Esophagus squamous epithelium (tissue), 5 donors: Measurements from ENCODE around the gene BFSP1. TPM values are rescaled to one million over a fixed set of nuclear protein-coding genes. Genes with fewer than 3 reads are reported as not detected.

Experiments used
- DNase-seq: peaks from one replicate; lab custom pipeline; 2025; lab: John Stamatoyannopoulos, UW
- H3K27ac ChIP-seq, 4 donors: fragments of 200-600 bp; sonication (generic); one replicate each; pipeline ENCODE4 v1.5.1; 2016 to 2019; ENCODE audit warnings: mild to moderate bottlenecking in 1 of 4
- H3K27me3 ChIP-seq, 4 donors: fragments of 200-600 bp; sonication (generic); 1 replicate in 3 of 4; 2 replicates in 1 of 4; pipeline versions ENCODE4 v1.5.1 to v1.6.0; 2017 to 2021; ENCODE audit warnings: antibody characterized with exemption in 1 of 4
- H3K36me3 ChIP-seq, 3 donors: fragments of 200-600 bp; sonication (generic); one replicate each; pipeline ENCODE4 v1.5.1; 2016 to 2019
- H3K4me1 ChIP-seq, 3 donors: fragments of 200-600 bp; sonication (generic); one replicate each; pipeline ENCODE4 v1.5.1; 2017 to 2019
- H3K4me3 ChIP-seq, 4 donors: fragments of 200-600 bp; sonication (generic); 1 replicate in 3 of 4; 2 replicates in 1 of 4; pipeline ENCODE4 v1.5.1; 2016 to 2019; ENCODE audit warnings: mild to moderate bottlenecking in 2 of 4, moderate library complexity in 1 of 4
- H3K9me3 ChIP-seq, 3 donors: fragments of 200-600 bp; sonication (generic); one replicate each; pipeline ENCODE4 v1.5.1; 2016 to 2019
- CTCF ChIP-seq, 6 experiments: fragments of 450-650 bp in 4 of 6; fragments of 200-600 bp in 2 of 6; sonication (generic) in 2 of 6; IDR thresholded peaks; one replicate each; pipeline ENCODE4 v1.5.1; 2016 to 2019; ENCODE audit warnings: antibody characterized with exemption in 6 of 6, mild to moderate bottlenecking in 4 of 6, moderate library complexity in 4 of 6
- POLR2A ChIP-seq, 4 donors: fragments of 450-650 bp; IDR thresholded peaks; one replicate each; pipeline ENCODE4 v1.6.1; 2017; ENCODE audit warnings: antibody characterized with exemption in 4 of 4, mild to moderate bottlenecking in 4 of 4, moderate library complexity in 3 of 4
- WGBS, 2 donors: methylation state at CpG; one replicate each; pipeline ENCODE4 v1.1.5; 2018; 5-methylcytosine and 5-hydroxymethylcytosine counted together
- intact Hi-C: fragments of 100-400 bp; cut with DNase I; formaldehyde crosslinking; loops from one replicate; pipeline ENCODE4 v1.15.0; 2022
- total RNA-seq, 4 donors: library from RNA; depleted of rRNA; stranded (reverse); fragments of >200 nt; gene quantifications; one replicate each; pipeline ENCODE4 v1.1.0, GENCODE V29; 2016
- donor health status: DM: yes; HTN: yes; CAD: no.

The BFSP1 gene
- total RNA-seq, 4 donors from 2014 or later, result 0.56 to 1.3 (median 1.00) TPM

- H3K27ac ChIP-seq, result peak overlapping the region in 2 of 4 donors; percentile 1 to 59
- intact Hi-C loops, result no loop called here
- H3K9me3 ChIP-seq, result no peaks in the 10 kb centered on the region
- no peak overlapping the region for H3K4me3 ChIP-seq
- peaks cover 0 to 21% (median 0%) of the 10 kb centered on the region in 3 donors for H3K4me1 ChIP-seq
- no peak for TF ChIP-seq CTCF (IDR thresholded peaks at IDR 0.05)
- TF ChIP-seq POLR2A (IDR thresholded peaks at IDR 0.05), result no peak
- no peaks in the 10 kb centered on the region for H3K27me3 ChIP-seq
- WGBS, 2 donors, result 25 to 51% methylated on average over 3 to 4 of the region's 4 CpGs
- H3K36me3 ChIP-seq, result no peaks in the 10 kb centered on the region
- DNase-seq, result no peak
Measured at GRCh38 chr20:17549131-17549530, 18.0 kb upstream of the BFSP1 start.

- intact Hi-C loops, result no loop called here
- WGBS, 2 donors, result 83 to 92% methylated on average over 4 of the region's 4 CpGs
- no peak overlapping the region for H3K27ac ChIP-seq
- TF ChIP-seq CTCF (IDR thresholded peaks at IDR 0.05) (no peak), POLR2A (IDR thresholded peaks at IDR 0.05) (no peak)
- no peak for DNase-seq
- no peak overlapping the region for H3K4me3 ChIP-seq
- H3K9me3 ChIP-seq, result no peaks in the 10 kb centered on the region
- H3K36me3 ChIP-seq, result no peaks in the 10 kb centered on the region
- H3K4me1 ChIP-seq, result peaks cover 0 to 29% (median 7%) of the 10 kb centered on the region in 3 donors
- no peaks in the 10 kb centered on the region for H3K27me3 ChIP-seq
Measured at GRCh38 chr20:17545127-17545526, 13.9 kb upstream of the BFSP1 start.

- DNase-seq, result no peak
- Histone ChIP-seq H3K27me3 (no peaks in the 10 kb centered on the region), H3K4me3 (no peak overlapping the region), H3K27ac (peak overlapping the region; percentile 6 to 82 (median 76)), H3K4me1 (peaks cover 0 to 24% (median 10%) of the 10 kb centered on the region in 3 donors), H3K9me3 (no peaks in the 10 kb centered on the region), H3K36me3 (no peaks in the 10 kb centered on the region)
- intact Hi-C loops, result no loop called here
- TF ChIP-seq POLR2A (IDR thresholded peaks at IDR 0.05) (no peak), CTCF (IDR thresholded peaks at IDR 0.05) (no peak)
- WGBS, 2 donors, result 46 to 56% methylated on average over 5 of the region's 5 CpGs
Measured at GRCh38 chr20:17543531-17544131, 12.5 kb upstream of the BFSP1 start.

- H3K27me3 ChIP-seq, result no peaks in the 10 kb centered on the region
- TF ChIP-seq POLR2A (IDR thresholded peaks at IDR 0.05) (no peak), CTCF (IDR thresholded peaks at IDR 0.05) (no peak)
- intact Hi-C loops, result no loop called here
- no peaks in the 10 kb centered on the region for H3K36me3 ChIP-seq
- DNase-seq, result no peak
- H3K9me3 ChIP-seq, result no peaks in the 10 kb centered on the region
- WGBS, 2 donors, result 57 to 84% methylated on average over 4 of the region's 4 CpGs
- H3K4me3 ChIP-seq, result peak overlapping the region in 1 of 4 donors; percentile 7
- H3K27ac ChIP-seq, result peak overlapping the region; percentile 6 to 82 (median 76)
- peaks cover 0 to 30% (median 14%) of the 10 kb centered on the region in 3 donors for H3K4me1 ChIP-seq
Measured at GRCh38 chr20:17542993-17543412, 11.8 kb upstream of the BFSP1 start.

- Histone ChIP-seq H3K27me3 (no peaks in the 10 kb centered on the region), H3K4me3 (no peak overlapping the region), H3K4me1 (peaks cover 0 to 34% (median 14%) of the 10 kb centered on the region in 3 donors), H3K27ac (peak overlapping the region in 3 of 4 donors; percentile 72 to 82 (median 79)), H3K9me3 (no peaks in the 10 kb centered on the region), H3K36me3 (no peaks in the 10 kb centered on the region)
- intact Hi-C loops, result no loop called here
- TF ChIP-seq CTCF (IDR thresholded peaks at IDR 0.05) (no peak), POLR2A (IDR thresholded peaks at IDR 0.05) (no peak)
- WGBS, 2 donors, result 68 to 80% methylated on average over 1 of the region's 1 CpG
- DNase-seq, result no peak
Measured at GRCh38 chr20:17542481-17542880, 11.3 kb upstream of the BFSP1 start.
